Measurements from ENCODE around the gene DHRS12. TPM values are rescaled to one million over a fixed set of nuclear protein-coding genes. Genes with fewer than 3 reads are reported as not detected.

The DHRS12 gene
- total RNA-seq, 1 experiment from 2014 or later = 8.8 TPM

GRCh38 chr13:51821606-51822005 is 17.6 kb upstream of the DHRS12 start:
- Mint-ChIP-seq H3K4me3 (no peak overlapping the region), H3K27ac (no peak overlapping the region), H3K36me3 (ENCODE audit: insufficient read depth in 1 of 3, low read depth in 3 of 3) (no peaks in the 10 kb centered on the region), H3K9me3 (no peaks in the 10 kb centered on the region), H3K27me3 (ENCODE audit: low read depth) (peaks cover 2% of the 10 kb centered on the region), H3K4me1 (peaks cover 33 to 38% of the 10 kb centered on the region in 2 experiments)
- Histone ChIP-seq H3K27ac (ENCODE audit: insufficient read length, low read depth, low read length) (no peak overlapping the region), H3K23me2 (ENCODE audit: insufficient read length, low read depth, low read length, poor library complexity, severe bottlenecking) (peaks cover 4% of the 10 kb centered on the region), H4K5ac (ENCODE audit: insufficient read length, low read depth, low read length) (no peak overlapping the region), H3K79me2 (ENCODE audit: insufficient read depth, low read length) (no peaks in the 10 kb centered on the region), H4K8ac (replicated peaks; ENCODE audit: insufficient read length, low read depth, low read length) (no peak overlapping the region), H3K9ac (ENCODE audit: extremely low read depth, insufficient read length, low read length) (no peak overlapping the region), H2BK120ac (ENCODE audit: low read depth, low read length, poor library complexity, severe bottlenecking) (no peak overlapping the region), H2BK12ac (ENCODE audit: insufficient read length, low read depth, low read length) (no peak overlapping the region), H2AK5ac (ENCODE audit: insufficient read length, low read length) (no peak overlapping the region), H3K23ac (ENCODE audit: insufficient read length, low read depth, low read length) (no peak overlapping the region), H3K79me1 (ENCODE audit: insufficient read depth, low read depth, low read length, poor library complexity, severe bottlenecking) (no peaks in the 10 kb centered on the region), H3K14ac (ENCODE audit: insufficient read depth, low read length) (no peak overlapping the region), H3K4me2 (ENCODE audit: insufficient read depth, insufficient read length, low read length) (no peak overlapping the region), H2BK5ac (ENCODE audit: insufficient read length, low read length) (no peak overlapping the region), H3K27me3 (ENCODE audit: insufficient read depth, low read length) (peaks cover 2% of the 10 kb centered on the region; the same call in 1 of the 2 replicates), H3K4me1 (ENCODE audit: insufficient read depth, low read length) (peaks cover 3% of the 10 kb centered on the region; the same call in 1 of the 2 replicates), H4K20me1 (ENCODE audit: control insufficient read depth, insufficient read depth, insufficient read length) (no peaks in the 10 kb centered on the region), H3K4ac (ENCODE audit: low read depth, low read length) (no peak overlapping the region), H3K18ac (ENCODE audit: insufficient read length, low read depth, low read length) (no peak overlapping the region), H3T11ph (ENCODE audit: low read length) (no peak overlapping the region), H3K56ac (ENCODE audit: insufficient read length, low read depth, low read length) (no peak overlapping the region), H2BK15ac (ENCODE audit: low read depth, low read length) (no peak overlapping the region), H3K9me3 (ENCODE audit: control insufficient read depth, low read depth, low read length) (no peaks in the 10 kb centered on the region), H4K91ac (ENCODE audit: insufficient read length, low read depth, low read length) (no peak overlapping the region), H2AFZ (ENCODE audit: low read length) (no peak overlapping the region), H2BK20ac (ENCODE audit: low read depth, low read length, poor library complexity, severe bottlenecking) (no peak overlapping the region)
- no peak for DNase-seq
- WGBS (ENCODE audit: extremely low coverage, insufficient read length, low lambda C conversion rate) = no CpG with 5 or more reads among the region's 2 CpGs
- TF ChIP-seq CTCF (conservative IDR thresholded peaks at IDR 0.05) = no peak
